ENCODE measurements around the gene ZSWIM1. TPM values are rescaled to one million over a fixed set of nuclear protein-coding genes. Genes with fewer than 3 reads are reported as not detected.

Gene ZSWIM1
- total and polyA plus RNA-seq, 2 of the 13 experiments (the other 11 are each of a cell fraction or from before 2014, with no cell fraction given) = 9.5 to 11.7 TPM

GRCh38 chr20:45833883-45834796, 46.9 kb upstream of the ZSWIM1 start (continued):
- TF ChIP-seq NCOA1 (CRISPR knock-in tag; IDR thresholded peaks at IDR 0.05) (no peak; the same call in 1 of the 2 replicates), ZNF343 (CRISPR knock-in tag; IDR thresholded peaks at IDR 0.05) (0 out of 2 replicates have a peak, but pooled peaks have one; percentile 18), SOX13 (IDR thresholded peaks at IDR 0.05) (no peak; the same call in 1 of the 2 replicates), SOX13 (CRISPR knock-in tag; conservative IDR thresholded peaks at IDR 0.05 in 1 of 2, IDR thresholded peaks at IDR 0.05 in 1 of 2) (no peak), TRIM24 (CRISPR knock-in tag; IDR thresholded peaks at IDR 0.05) (no peak), ZNF598 (CRISPR knock-in tag; IDR thresholded peaks at IDR 0.05; ENCODE audit: borderline replicate concordance) (no peak; the same call in 1 of the 2 replicates), BHLHE40 (IDR thresholded peaks at IDR 0.05; ENCODE audit: low read length) (no peak), CC2D1A (CRISPR knock-in tag; IDR thresholded peaks at IDR 0.05) (no peak), REXO4 (CRISPR knock-in tag; IDR thresholded peaks at IDR 0.05; ENCODE audit: borderline replicate concordance) (no peak), ZNF354B (CRISPR knock-in tag; IDR thresholded peaks at IDR 0.05) (no peak; the same call in 1 of the 2 replicates), TBX3 (IDR thresholded peaks at IDR 0.05; ENCODE audit: borderline replicate concordance) (peak; percentile 12; the same call in 1 of the 2 replicates), MYC (CRISPR knock-in tag; IDR thresholded peaks at IDR 0.05; ENCODE audit: borderline replicate concordance) (0 out of 2 replicates have a peak, but pooled peaks have one; percentile 10), DMAP1 (CRISPR knock-in tag; IDR thresholded peaks at IDR 0.05) (peak; percentile 47), IRX3 (CRISPR knock-in tag; IDR thresholded peaks at IDR 0.05; ENCODE audit: borderline replicate concordance, low read depth) (no peak), PBX3 (CRISPR knock-in tag; IDR thresholded peaks at IDR 0.05; ENCODE audit: borderline replicate concordance) (no peak), NKX3-1 (CRISPR knock-in tag; IDR thresholded peaks at IDR 0.05) (0 out of 2 replicates have a peak, but pooled peaks have one; percentile 19)
- TF ChIP-seq, protein P1, sequence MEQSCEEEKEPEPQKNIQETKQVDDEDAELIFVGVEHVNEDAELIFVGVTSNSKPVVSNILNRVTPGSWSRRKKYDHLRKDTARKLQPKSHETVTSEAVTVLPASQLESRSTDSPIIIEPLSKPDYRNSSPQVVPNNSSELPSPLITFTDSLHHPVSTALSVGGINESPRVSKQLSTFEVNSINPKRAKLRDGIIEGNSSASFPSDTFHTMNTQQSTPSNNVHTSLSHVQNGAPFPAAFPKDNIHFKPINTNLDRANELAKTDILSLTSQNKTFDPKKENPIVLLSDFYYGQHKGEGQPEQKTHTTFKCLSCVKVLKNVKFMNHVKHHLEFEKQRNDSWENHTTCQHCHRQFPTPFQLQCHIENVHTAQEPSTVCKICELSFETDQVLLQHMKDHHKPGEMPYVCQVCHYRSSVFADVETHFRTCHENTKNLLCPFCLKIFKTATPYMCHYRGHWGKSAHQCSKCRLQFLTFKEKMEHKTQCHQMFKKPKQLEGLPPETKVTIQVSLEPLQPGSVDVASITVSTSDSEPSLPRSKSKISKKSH (CRISPR knock-in tag; IDR thresholded peaks at IDR 0.05; ENCODE audit: borderline replicate concordance) = peak; percentile 62; the same call in 1 of the 2 replicates
- TF ChIP-seq, protein P2, sequence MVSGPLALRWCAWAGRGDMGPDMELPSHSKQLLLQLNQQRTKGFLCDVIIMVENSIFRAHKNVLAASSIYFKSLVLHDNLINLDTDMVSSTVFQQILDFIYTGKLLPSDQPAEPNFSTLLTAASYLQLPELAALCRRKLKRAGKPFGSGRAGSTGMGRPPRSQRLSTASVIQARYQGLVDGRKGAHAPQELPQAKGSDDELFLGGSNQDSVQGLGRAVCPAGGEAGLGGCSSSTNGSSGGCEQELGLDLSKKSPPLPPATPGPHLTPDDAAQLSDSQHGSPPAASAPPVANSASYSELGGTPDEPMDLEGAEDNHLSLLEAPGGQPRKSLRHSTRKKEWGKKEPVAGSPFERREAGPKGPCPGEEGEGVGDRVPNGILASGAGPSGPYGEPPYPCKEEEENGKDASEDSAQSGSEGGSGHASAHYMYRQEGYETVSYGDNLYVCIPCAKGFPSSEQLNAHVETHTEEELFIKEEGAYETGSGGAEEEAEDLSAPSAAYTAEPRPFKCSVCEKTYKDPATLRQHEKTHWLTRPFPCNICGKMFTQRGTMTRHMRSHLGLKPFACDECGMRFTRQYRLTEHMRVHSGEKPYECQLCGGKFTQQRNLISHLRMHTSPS (CRISPR knock-in tag; IDR thresholded peaks at IDR 0.05; ENCODE audit: low read depth) = 0 out of 2 replicates have a peak, but pooled peaks have one; percentile 13
- TF ChIP-seq, protein P3, sequence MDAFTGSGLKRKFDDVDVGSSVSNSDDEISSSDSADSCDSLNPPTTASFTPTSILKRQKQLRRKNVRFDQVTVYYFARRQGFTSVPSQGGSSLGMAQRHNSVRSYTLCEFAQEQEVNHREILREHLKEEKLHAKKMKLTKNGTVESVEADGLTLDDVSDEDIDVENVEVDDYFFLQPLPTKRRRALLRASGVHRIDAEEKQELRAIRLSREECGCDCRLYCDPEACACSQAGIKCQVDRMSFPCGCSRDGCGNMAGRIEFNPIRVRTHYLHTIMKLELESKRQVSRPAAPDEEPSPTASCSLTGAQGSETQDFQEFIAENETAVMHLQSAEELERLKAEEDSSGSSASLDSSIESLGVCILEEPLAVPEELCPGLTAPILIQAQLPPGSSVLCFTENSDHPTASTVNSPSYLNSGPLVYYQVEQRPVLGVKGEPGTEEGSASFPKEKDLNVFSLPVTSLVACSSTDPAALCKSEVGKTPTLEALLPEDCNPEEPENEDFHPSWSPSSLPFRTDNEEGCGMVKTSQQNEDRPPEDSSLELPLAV (CRISPR knock-in tag; conservative IDR thresholded peaks at IDR 0.05; ENCODE audit: low read depth) = 0 out of 2 replicates have a peak, but pooled peaks have one; percentile 49
